ENCODE data around the gene RALY. TPM values are rescaled to one million over a fixed set of nuclear protein-coding genes. Genes with fewer than 3 reads are reported as not detected.

RALY gene
- total and polyA plus RNA-seq, 2 donors (not counting 3 experiments of a cell fraction or from before 2014, with no cell fraction given), result 142 to 146 TPM

DNA sequence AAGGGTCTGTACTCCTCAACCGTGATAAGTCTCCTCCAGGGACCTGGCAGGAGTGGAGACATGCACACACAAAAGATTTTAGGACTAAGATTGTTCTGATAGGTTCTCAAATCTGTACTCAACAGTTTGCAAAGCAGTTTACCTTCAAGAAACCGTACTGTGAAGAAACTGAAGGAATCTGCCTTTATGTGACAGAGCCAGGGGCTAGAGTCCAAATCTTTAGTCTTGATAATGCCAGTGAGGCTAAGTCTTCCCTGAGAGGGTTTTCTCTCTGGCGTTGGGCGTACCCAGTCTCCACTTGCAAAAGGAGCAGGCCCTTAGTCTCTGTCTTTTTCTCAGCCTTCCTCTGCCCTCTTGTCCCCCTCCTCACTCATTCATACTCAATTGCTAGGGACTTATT, 47.5 kb downstream of the RALY start:
- H3K9me3 ChIP-seq (replicated peaks; ENCODE audit: control insufficient read depth, insufficient read depth, low read length), result no peaks in the 10 kb centered on the region
- no peak overlapping the region for H3K9ac ChIP-seq (replicated peaks; ENCODE audit: extremely low read depth, insufficient read depth, low read length)
- H4K20me1 ChIP-seq (replicated peaks; ENCODE audit: control insufficient read depth, extremely low read depth, insufficient read depth, low read length), result peaks cover 19% of the 10 kb centered on the region
- no peaks in the 10 kb centered on the region for H3K9me1 ChIP-seq (replicated peaks; ENCODE audit: control insufficient read depth, extremely low read depth, insufficient read depth, low read length)
- no peak overlapping the region for H3K4me2 ChIP-seq (ENCODE audit: insufficient read depth, low read length)
- H2AFZ ChIP-seq (ENCODE audit: low read depth, low read length), result no peak overlapping the region
- peaks cover 79% of the 10 kb centered on the region for H3K79me2 ChIP-seq (ENCODE audit: control insufficient read depth, insufficient read depth, low read length)
- intact Hi-C loops (cut with micrococcal nuclease), result no loop called here
- no peak overlapping the region for H3K27ac ChIP-seq (ENCODE audit: insufficient read depth, low read depth, low read length)
- FAIRE-seq (no peak), DNase-seq (ENCODE audit: low read depth, low spot score) (no peak)
- peaks cover 0 to 3% of the 10 kb centered on the region in 2 experiments for H3K36me3 ChIP-seq (ENCODE audit: control insufficient read depth in 2 of 2, extremely low read depth in 1 of 2, insufficient read depth in 2 of 2, low read length in 2 of 2)
- H3K27me3 ChIP-seq (ENCODE audit: control insufficient read depth in 2 of 2, insufficient read depth in 2 of 2, low read length in 2 of 2), result no peaks in the 10 kb centered on the region
- dilution Hi-C loops (cut with MboI; ENCODE audit: extremely low pct_ligation_motif_present, low sequenced_read_pairs), result no loop called here
- ChIA-PET CTCF (interaction anchor here (0.8 to 1.5 kb wide), 3 partner anchors 11 to 19 kb away, joined by 3 to 5 read pairs (median 3); no protein-coding TSS in a partner anchor), POLR2A (no interaction called here)
- H3K4me3 ChIP-seq (replicated peaks in 1 of 3; ENCODE audit: insufficient read depth in 1 of 3, low read depth in 1 of 3, low read length in 3 of 3), result no peak overlapping the region
- peaks cover 4% of the 10 kb centered on the region for H3K4me1 ChIP-seq (ENCODE audit: control insufficient read depth, extremely low read depth, insufficient read depth, low read length)
- no peak for TF ChIP-seq GATA2 (IDR thresholded peaks at IDR 0.05; ENCODE audit: insufficient read depth, insufficient read length, low read depth, low read length)
- no peak for TF ChIP-seq MYC (IDR thresholded peaks at IDR 0.05; ENCODE audit: low read depth, low read length)
- TF ChIP-seq FOS (IDR thresholded peaks at IDR 0.05; ENCODE audit: borderline replicate concordance, insufficient read depth, low read length), result no peak
- TF ChIP-seq, protein P1, sequence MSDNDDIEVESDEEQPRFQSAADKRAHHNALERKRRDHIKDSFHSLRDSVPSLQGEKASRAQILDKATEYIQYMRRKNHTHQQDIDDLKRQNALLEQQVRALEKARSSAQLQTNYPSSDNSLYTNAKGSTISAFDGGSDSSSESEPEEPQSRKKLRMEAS (IDR thresholded peaks at IDR 0.05; ENCODE audit: insufficient read depth, insufficient read length), result no peak
- no peak for TF ChIP-seq POLR2AphosphoS5 (IDR thresholded peaks at IDR 0.05; ENCODE audit: insufficient read depth, low read depth, low read length)
- TF ChIP-seq JUN (IDR thresholded peaks at IDR 0.05; ENCODE audit: borderline replicate concordance, insufficient read depth, insufficient read length, low read depth), result no peak
- no peak for TF ChIP-seq POLR2A (IDR thresholded peaks at IDR 0.05; ENCODE audit: low read depth, low read length)
- TF ChIP-seq, protein P2, sequence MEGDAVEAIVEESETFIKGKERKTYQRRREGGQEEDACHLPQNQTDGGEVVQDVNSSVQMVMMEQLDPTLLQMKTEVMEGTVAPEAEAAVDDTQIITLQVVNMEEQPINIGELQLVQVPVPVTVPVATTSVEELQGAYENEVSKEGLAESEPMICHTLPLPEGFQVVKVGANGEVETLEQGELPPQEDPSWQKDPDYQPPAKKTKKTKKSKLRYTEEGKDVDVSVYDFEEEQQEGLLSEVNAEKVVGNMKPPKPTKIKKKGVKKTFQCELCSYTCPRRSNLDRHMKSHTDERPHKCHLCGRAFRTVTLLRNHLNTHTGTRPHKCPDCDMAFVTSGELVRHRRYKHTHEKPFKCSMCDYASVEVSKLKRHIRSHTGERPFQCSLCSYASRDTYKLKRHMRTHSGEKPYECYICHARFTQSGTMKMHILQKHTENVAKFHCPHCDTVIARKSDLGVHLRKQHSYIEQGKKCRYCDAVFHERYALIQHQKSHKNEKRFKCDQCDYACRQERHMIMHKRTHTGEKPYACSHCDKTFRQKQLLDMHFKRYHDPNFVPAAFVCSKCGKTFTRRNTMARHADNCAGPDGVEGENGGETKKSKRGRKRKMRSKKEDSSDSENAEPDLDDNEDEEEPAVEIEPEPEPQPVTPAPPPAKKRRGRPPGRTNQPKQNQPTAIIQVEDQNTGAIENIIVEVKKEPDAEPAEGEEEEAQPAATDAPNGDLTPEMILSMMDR (IDR thresholded peaks at IDR 0.05; ENCODE audit: extremely low read depth in 1 of 2, insufficient read depth in 1 of 2, low read depth in 1 of 2, low read length in 2 of 2), result no peak
- no peak for TF ChIP-seq EZH2 (IDR thresholded peaks at IDR 0.05; ENCODE audit: borderline replicate concordance, low read depth, low read length, severe bottlenecking)
- BruUV-seq (replicated peaks), result no TSS peak

Data from endothelial cell of umbilical vein (primary cell).